M059J (cell line): ENCODE measurements around the gene POGK. TPM values are rescaled to one million over a fixed set of nuclear protein-coding genes. Genes with fewer than 3 reads are reported as not detected.
A peak's percentile ranks its signal among the peaks of the same experiment; 100 is the strongest.
"Not testable (repeated sequence)": the region's sequence is repeated elsewhere in the genome, so short reads cannot be mapped to it uniquely, and the experiment has no call there.

Experiments
- DNase-seq: peaks from one replicate; pipeline ENCODE4 v3.0.0-alpha.2; 2012; ENCODE audit warnings: low read depth
- total RNA-seq: library from RNA; depleted of rRNA; stranded (reverse); fragments of >200 nt; shearing (Covaris generic); gene quantifications from 2 replicates; pipeline ENCODE4 v1.2.3, GENCODE V29; 2014

The POGK gene
- total RNA-seq, 1 experiment from 2014 or later, result 28.7 TPM

GRCh38 chr1:166852918-166853317 is 13.6 kb downstream of the POGK start:
- no peak for DNase-seq

GRCh38 chr1:166855558-166855957 is 16.3 kb downstream of the POGK start:
- DNase-seq, result no peak

- DNase-seq, result no peak
These were observed 18.7 kb downstream of the POGK start for GRCh38 chr1:166857995-166858394.

- no peak for DNase-seq
These were observed 19.6 kb downstream of the POGK start for GRCh38 chr1:166858726-166859419.

- DNase-seq, result no peak
These were observed 20.3 kb downstream of the POGK start for GRCh38 chr1:166859597-166859996.

- DNase-seq, result no peak
These were observed 26.7 kb downstream of the POGK start for GRCh38 chr1:166865926-166866325.

GRCh38 chr1:166868639-166869038 is 29.4 kb downstream of the POGK start:
- no peak for DNase-seq

- DNase-seq, result no peak
These were observed 30.2 kb downstream of the POGK start for GRCh38 chr1:166869318-166870099.

GRCh38 chr1:166870584-166870983 is 31.3 kb downstream of the POGK start:
- no peak for DNase-seq

GRCh38 chr1:166874464-166874863 is 35.2 kb downstream of the POGK start:
- DNase-seq, result no peak

- no peak for DNase-seq
These were observed 36.0 kb downstream of the POGK start for GRCh38 chr1:166875302-166875733.

- peak; percentile 98 for DNase-seq
These were observed 36.7 kb downstream of the POGK start, which contains the start of gene TADA1 for GRCh38 chr1:166875734-166876539. TSS of gene TADA1 (minus strand) at chr1:166876264. CDS start at chr1:166876233, 31 bp downstream.

- no peak for DNase-seq
These were observed 37.2 kb downstream of the POGK start for GRCh38 chr1:166876540-166876838.

- not testable (repeated sequence) for DNase-seq
These were observed 39.1 kb downstream of the POGK start for GRCh38 chr1:166878173-166878917.

- DNase-seq, result no peak
These were observed 43.6 kb downstream of the POGK start for GRCh38 chr1:166882893-166883292.

- DNase-seq, result peak; percentile 38
These were observed 44.9 kb downstream of the POGK start for GRCh38 chr1:166884040-166884642.

GRCh38 chr1:166884971-166885370 is 45.7 kb downstream of the POGK start:
- no peak for DNase-seq

GRCh38 chr1:166888373-166889111 is 49.3 kb downstream of the POGK start:
- peak; percentile 35 for DNase-seq

- DNase-seq, result no peak
These were observed 50.5 kb downstream of the POGK start for GRCh38 chr1:166889776-166890175.

GRCh38 chr1:166895766-166896165 is 56.5 kb downstream of the POGK start:
- no peak for DNase-seq

- no peak for DNase-seq
These were observed 60.5 kb downstream of the POGK start for GRCh38 chr1:166899769-166900168.
